Prostate gland (tissue), 2 donors: Measurements from ENCODE around the gene PLCB4. TPM values are rescaled to one million over a fixed set of nuclear protein-coding genes. Genes with fewer than 3 reads are reported as not detected.

ENCODE experiments used
- DNase-seq: peaks from one replicate; pipeline ENCODE4 v3.0.0-alpha.2; 2019; ENCODE audit warnings: low spot score
- H3K27ac ChIP-seq, 2 donors: fragments of 200-600 bp; sonication (generic); 2 replicates each; pipeline ENCODE4 v1.5.1; 2017 to 2019
- H3K27me3 ChIP-seq: fragments of 200-600 bp; sonication (generic); replicated peaks from 2 replicates; pipeline ENCODE4 v1.5.1; 2019; ENCODE audit not compliant: insufficient read depth
- H3K36me3 ChIP-seq, 2 donors: fragments of 200-600 bp; sonication (generic); 1 replicate in 1 of 2; 2 replicates in 1 of 2; pipeline versions ENCODE4 v1.5.1 to v1.8.1; 2017 to 2019
- H3K4me1 ChIP-seq: fragments of 200-600 bp; sonication (generic); replicated peaks from 2 replicates; pipeline ENCODE4 v1.5.1; 2019
- H3K4me3 ChIP-seq, 2 donors: fragments of 200-600 bp; sonication (generic); 2 replicates each; pipeline ENCODE4 v1.5.1; 2017 to 2019
- H3K9me3 ChIP-seq: fragments of 200-600 bp; sonication (generic); 2 replicates; pipeline ENCODE4 v1.5.1; 2017
- CTCF ChIP-seq, 4 experiments: fragments of 200-600 bp in 2 of 4; fragments of 450-650 bp in 2 of 4; sonication (generic) in 2 of 4; IDR thresholded peaks; 1 replicate in 3 of 4; 2 replicates in 1 of 4; pipeline ENCODE4 v1.5.1; 2016 to 2019; ENCODE audit warnings: antibody characterized with exemption in 4 of 4, mild to moderate bottlenecking in 2 of 4, moderate library complexity in 2 of 4
- POLR2A ChIP-seq: fragments of 450-650 bp; IDR thresholded peaks from one replicate; pipeline ENCODE4 v1.6.1; 2016; ENCODE audit warnings: antibody characterized with exemption, mild to moderate bottlenecking
- POLR2AphosphoS5 ChIP-seq: sonication (generic); formaldehyde crosslinking; IDR thresholded peaks from one replicate; pipeline ENCODE4 v1.6.1; 2017; ENCODE audit warnings: antibody characterized with exemption
- WGBS: methylation state at CpG from one replicate; pipeline ENCODE4 v1.1.5; 2018; 5-methylcytosine and 5-hydroxymethylcytosine counted together
- intact Hi-C: fragments of 100-400 bp; cut with DNase I; formaldehyde crosslinking; loops from one replicate; pipeline ENCODE4 v1.14.2; 2022
- total RNA-seq, 2 donors: library from RNA; depleted of rRNA; stranded (reverse); fragments of >200 nt; gene quantifications; one replicate each; pipeline ENCODE4 v1.1.0, GENCODE V29; 2016

PLCB4 gene
- total RNA-seq, 2 donors from 2014 or later: 9.1 to 11.6 TPM

- intact Hi-C loops: no loop called here
- Histone ChIP-seq H3K4me3 (no peak overlapping the region), H3K4me1 (no peaks in the 10 kb centered on the region), H3K27me3 (no peaks in the 10 kb centered on the region), H3K36me3 (no peaks in the 10 kb centered on the region), H3K9me3 (no peaks in the 10 kb centered on the region), H3K27ac (no peak overlapping the region)
- DNase-seq: no peak
- no peak for TF ChIP-seq POLR2A
- TF ChIP-seq POLR2AphosphoS5: no peak
- TF ChIP-seq CTCF (IDR thresholded peaks at IDR 0.05): no peak
Measured at GRCh38 chr20:9439806-9440205, 370.9 kb downstream of the PLCB4 start.

GRCh38 chr20:9440892-9441291, 372.0 kb downstream of the PLCB4 start:
- H3K36me3 ChIP-seq: no peaks in the 10 kb centered on the region
- no peak for TF ChIP-seq CTCF (IDR thresholded peaks at IDR 0.05)
- TF ChIP-seq POLR2AphosphoS5: no peak
- TF ChIP-seq POLR2A: no peak
- no peaks in the 10 kb centered on the region for H3K27me3 ChIP-seq
- H3K4me1 ChIP-seq: no peaks in the 10 kb centered on the region
- no peak for DNase-seq
- H3K4me3 ChIP-seq: no peak overlapping the region
- no peaks in the 10 kb centered on the region for H3K9me3 ChIP-seq
- no peak overlapping the region for H3K27ac ChIP-seq
- intact Hi-C loops: no loop called here
- 78% methylated on average over 3 of the region's 3 CpGs for WGBS

- no peak overlapping the region for H3K27ac ChIP-seq
- H3K27me3 ChIP-seq: no peaks in the 10 kb centered on the region
- H3K9me3 ChIP-seq: no peaks in the 10 kb centered on the region
- H3K36me3 ChIP-seq: no peaks in the 10 kb centered on the region
- no peaks in the 10 kb centered on the region for H3K4me1 ChIP-seq
- TF ChIP-seq POLR2AphosphoS5: no peak
- no peak for TF ChIP-seq CTCF (IDR thresholded peaks at IDR 0.05)
- WGBS: 88% methylated on average over 3 of the region's 3 CpGs
- H3K4me3 ChIP-seq: no peak overlapping the region
- DNase-seq: no peak
- intact Hi-C loops: no loop called here
Measured at GRCh38 chr20:9441948-9442347, 373.1 kb downstream of the PLCB4 start.

- Histone ChIP-seq H3K9me3 (no peaks in the 10 kb centered on the region), H3K27ac (no peak overlapping the region), H3K4me3 (no peak overlapping the region), H3K36me3 (no peaks in the 10 kb centered on the region), H3K27me3 (no peaks in the 10 kb centered on the region), H3K4me1 (no peaks in the 10 kb centered on the region)
- TF ChIP-seq POLR2AphosphoS5 (peak; percentile 42), POLR2A (no peak)
- peak; percentile 50 for DNase-seq
- intact Hi-C loops: no loop called here
Measured at GRCh38 chr20:9442858-9443257, 374.0 kb downstream of the PLCB4 start.

- H3K27ac ChIP-seq: no peak overlapping the region
- no peaks in the 10 kb centered on the region for H3K27me3 ChIP-seq
- no peak for DNase-seq
- no peaks in the 10 kb centered on the region for H3K36me3 ChIP-seq
- TF ChIP-seq POLR2AphosphoS5 (no peak), POLR2A (no peak), CTCF (IDR thresholded peaks at IDR 0.05) (no peak)
- H3K4me3 ChIP-seq: no peak overlapping the region
- intact Hi-C loops: no loop called here
- H3K9me3 ChIP-seq: no peaks in the 10 kb centered on the region
- 77% methylated on average over 2 of the region's 2 CpGs for WGBS
- H3K4me1 ChIP-seq: no peaks in the 10 kb centered on the region
Measured at GRCh38 chr20:9444921-9445320, 376.0 kb downstream of the PLCB4 start.

GRCh38 chr20:9447182-9447581, 378.3 kb downstream of the PLCB4 start:
- H3K36me3 ChIP-seq: no peaks in the 10 kb centered on the region
- H3K9me3 ChIP-seq: no peaks in the 10 kb centered on the region
- H3K4me3 ChIP-seq: no peak overlapping the region
- TF ChIP-seq CTCF (IDR thresholded peaks at IDR 0.05) (no peak), POLR2AphosphoS5 (no peak), POLR2A (no peak)
- intact Hi-C loops: no loop called here
- no peak for DNase-seq
- H3K27ac ChIP-seq: no peak overlapping the region
- no peaks in the 10 kb centered on the region for H3K4me1 ChIP-seq
- no peaks in the 10 kb centered on the region for H3K27me3 ChIP-seq
